GM18907 (cell line): Measurements from ENCODE around the gene XXYLT1.
"Not testable (repeated sequence)": the region's sequence is repeated elsewhere in the genome, so short reads cannot be mapped to it uniquely, and the experiment has no call there.

Experiments used
- ATAC-seq: cut with Tn5 transposase; IDR thresholded peaks from one replicate; pipeline ENCODE4 v1.9.1; 2021; ENCODE audit warnings: mild to moderate bottlenecking, moderate library complexity; ENCODE audit not compliant: unreplicated experiment

Gene XXYLT1

DNA sequence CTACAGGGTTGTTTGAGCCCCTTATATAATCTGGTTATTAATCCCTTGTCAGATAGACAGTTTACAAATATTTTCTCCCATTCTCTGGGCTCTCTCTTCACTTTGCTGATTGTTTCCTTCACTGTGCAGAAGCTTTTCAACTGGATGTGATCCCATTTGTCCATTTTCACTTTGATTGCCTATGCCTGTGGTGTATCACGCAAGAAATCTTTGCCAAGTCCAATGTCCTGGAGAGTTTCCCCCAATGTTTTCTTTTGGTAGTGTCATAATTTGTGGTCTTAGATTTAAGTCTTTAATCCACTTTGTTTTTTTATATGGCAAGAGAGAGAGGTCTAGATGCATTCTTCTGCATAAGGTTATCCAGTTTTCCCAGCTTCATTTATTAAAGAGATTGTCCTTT lies 40.7 kb downstream of the XXYLT1 start:
- ATAC-seq: no peak

DNA sequence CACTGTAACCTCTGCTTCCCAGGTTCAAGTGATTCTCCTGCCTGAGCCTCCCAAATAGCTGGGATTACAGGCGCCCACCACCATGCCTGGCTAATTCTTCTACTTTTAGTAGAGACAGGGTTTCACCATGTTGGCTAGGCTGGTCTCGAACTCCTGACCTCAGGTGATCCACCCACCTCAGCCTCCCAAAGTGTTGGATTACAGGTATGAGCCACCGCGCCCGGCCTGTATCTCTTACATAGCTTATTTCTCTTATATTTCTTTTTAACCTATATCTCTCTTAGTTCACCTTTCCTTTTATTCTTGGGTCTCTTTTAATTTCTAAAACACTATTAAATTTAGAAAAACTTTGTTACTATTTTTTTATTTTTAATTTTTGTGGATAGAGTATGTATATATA lies 42.1 kb downstream of the XXYLT1 start:
- ATAC-seq: not testable (repeated sequence)

DNA sequence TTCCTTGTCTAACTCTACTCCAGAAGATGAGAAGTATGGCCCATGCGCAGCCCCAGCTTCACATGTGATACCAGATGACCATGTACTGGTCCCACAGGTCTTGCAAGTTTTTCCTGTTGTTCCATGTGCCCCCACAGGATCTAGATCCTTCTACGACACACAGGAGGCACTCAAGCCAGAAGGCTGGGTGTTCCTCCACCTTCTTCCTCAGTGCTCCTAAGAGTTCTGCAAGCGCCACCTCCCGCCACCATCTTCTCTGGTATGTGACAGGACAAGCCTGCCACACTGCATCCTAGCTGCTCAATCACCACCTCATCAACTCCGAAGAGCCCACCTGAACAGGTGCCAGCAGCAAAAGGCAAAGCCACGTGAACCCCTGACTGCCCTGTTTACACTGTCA lies 43.1 kb downstream of the XXYLT1 start:
- ATAC-seq: no peak

DNA sequence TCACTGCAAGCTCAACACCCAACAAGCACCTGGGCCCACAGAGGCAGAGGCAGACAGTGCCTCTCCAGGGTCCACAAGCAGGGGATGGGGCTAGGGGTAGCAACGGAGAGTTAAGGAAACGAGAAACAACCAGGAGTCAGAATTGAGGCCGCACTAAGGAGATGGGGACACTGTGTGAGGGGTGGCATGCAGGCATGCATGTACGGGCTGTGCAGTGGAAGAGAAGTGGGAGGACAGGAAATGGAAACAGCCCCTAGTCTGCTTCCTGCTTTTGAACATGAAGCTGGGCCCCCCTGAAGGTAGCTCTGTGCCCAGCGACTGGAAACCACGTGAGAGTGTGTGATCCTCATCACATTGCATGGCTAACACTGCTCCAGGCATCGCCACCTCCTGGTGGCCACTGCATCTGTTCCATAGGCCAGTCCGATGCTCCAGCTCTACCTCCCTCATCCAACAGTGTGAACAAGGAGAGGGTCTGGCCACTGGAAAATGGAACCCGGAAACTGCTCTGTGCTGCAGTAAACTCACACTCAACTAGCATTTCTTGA lies 44.0 kb downstream of the XXYLT1 start:
- no peak for ATAC-seq

DNA sequence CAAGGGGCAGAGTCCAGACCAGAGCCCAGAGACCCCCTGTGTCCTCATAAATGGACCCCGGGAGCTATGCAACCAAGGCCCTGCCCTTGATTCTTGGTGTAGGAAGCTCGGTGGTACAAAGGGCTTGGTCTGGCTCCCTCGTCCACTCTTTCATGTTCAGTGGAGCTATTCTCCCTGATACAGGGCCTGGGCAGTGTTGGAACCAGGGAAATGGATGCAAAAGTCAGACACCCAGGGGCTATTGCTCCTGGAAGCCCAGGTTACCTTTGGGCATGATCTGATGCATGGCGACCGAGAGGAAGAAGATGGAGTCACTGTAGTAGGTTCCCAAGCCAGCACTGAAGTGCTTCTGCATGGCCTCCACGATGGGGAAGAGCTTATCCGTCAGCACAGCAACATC lies 44.5 kb downstream of the XXYLT1 start:
- no peak for ATAC-seq

DNA sequence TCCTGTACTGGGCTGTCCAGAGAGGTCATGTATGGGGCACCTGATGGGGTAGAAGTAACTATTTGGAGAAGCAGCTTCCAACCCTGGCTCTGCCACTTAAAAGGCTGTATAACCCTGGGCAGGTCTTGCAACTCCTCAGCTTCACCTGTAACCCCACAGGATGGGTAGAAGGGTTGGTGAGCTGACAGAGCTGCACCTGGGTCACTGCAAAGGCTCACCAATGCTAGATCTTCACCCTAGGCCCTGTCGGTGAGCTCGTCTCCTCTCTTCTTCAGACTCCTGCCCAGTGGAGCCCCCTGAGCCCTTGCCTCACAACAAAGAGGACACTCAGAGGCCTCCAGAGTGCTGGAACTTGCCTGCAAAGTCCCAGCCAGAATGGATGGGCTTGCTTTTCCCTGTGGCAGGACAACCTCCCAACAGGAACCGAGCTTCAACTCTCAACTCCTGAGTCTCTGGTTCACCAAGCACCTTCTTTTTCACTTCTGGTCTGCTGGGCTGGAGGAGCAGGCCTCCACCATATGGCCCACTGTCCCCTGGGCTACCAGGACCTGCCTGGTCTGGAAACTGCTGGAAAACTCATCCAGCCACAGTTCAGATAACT lies 45.9 kb downstream of the XXYLT1 start:
- ATAC-seq: no peak

DNA sequence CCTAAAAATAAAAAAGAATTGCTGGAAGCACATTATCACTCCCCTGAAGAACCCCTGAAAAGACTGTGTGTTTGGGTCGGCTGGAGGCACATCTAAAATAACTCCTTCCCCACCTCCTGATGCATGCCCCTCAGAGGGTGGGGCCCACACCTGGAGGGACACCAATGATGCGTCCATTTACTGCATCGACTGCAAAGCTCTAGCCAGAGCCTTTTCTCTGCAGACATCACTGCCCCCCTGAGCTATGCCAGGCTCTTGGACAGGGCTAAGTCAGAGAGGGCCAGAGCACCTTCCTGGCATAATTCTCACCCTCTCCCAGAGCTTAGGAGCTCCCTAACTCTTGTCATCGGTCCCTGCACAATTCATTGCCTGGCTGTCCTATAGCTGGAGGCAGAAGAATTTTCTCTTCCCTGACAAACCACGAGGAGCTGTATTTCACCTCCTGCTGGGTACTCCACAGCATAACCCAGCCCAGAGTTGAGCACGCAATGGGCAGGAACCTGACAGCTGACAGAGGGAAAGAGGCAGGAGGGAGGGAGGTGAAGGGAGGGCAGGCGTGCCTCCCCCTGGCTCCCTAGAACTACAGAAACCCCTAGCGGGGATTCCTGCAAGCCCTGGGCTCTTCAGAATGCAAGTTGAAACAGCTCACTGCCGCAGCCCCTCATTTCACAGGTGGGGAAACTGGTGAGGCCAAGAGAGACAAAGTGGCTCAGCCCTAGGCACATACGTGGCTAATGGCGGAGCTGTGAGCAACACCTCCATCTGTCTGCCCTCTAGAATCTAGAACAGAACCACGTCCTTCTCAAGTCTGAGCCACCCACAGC lies 46.6 kb downstream of the XXYLT1 start:
- no peak for ATAC-seq

DNA sequence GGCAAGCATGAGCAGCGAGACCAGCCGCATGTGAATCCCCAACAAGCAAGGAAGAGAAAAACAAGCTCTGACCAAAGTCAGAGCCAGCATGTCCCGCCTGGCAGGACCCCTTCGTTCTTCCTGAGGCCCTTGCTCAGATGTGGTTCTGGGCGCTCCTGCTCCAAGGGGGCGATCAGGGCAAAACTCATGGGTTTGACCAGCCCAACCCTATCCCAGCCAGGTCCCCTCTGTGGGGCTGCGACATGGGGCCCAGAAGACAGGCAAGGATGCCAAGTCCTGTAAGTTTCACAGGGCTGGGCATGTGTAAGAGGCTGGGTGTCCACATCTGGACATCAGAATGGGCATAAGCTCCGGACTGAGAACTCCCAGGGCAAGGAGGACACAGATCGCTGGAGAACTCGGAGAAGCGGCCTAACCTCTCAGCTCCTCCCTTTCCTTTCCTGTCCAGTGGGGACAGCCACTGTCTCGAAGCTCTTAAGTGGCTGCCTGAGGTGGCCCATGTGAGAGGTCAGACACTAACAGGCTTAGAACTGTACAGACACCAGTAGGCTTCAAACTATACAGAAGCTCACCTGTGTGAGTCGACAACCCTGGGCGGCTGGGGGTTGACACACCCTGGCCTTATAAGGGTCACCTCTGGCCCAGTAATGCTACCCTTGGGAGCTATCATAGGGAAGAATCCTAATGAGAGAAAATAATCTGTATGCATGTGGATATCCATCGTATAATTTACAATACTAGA lies 48.9 kb downstream of the XXYLT1 start:
- no peak for ATAC-seq

DNA sequence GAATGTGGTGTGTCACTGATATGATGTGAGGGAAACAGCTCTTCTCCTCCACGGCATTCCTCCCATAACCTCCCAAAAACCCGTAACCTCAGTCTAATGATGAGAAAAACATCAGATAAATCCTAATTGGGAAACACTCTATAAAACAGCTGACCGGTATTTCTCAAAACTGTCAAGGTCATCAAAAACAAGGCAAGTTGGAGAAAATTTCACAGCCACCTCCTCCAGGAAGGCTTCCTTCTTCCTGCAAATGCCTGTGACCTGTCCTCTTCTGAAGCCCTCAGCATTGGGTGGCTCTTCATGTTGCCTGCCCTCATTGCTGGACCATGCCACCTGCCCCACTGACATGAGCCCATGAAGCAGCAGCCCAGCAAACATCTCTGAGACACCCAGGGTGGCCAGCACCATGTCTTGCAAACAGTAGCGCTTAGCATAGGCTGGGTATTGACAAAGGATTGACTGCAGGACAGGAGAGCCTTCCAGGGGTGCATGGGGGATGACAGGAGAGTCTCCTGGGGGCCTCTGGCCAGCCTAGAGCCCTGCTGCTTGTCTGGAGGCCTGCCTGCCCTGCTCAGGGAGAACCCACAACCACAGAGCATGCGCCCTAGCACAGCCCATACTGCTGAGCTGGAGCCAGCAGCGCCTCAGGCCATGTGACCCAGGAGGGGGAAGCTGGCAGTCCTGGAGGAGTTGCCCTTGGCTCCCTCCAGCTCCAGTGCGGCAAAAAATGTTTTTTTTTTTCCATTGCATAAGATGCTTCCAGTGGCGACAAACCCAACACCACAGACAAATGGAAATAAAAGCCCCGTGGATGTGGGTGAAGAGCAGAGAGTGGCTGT lies 49.7 kb downstream of the XXYLT1 start:
- ATAC-seq: no peak

DNA sequence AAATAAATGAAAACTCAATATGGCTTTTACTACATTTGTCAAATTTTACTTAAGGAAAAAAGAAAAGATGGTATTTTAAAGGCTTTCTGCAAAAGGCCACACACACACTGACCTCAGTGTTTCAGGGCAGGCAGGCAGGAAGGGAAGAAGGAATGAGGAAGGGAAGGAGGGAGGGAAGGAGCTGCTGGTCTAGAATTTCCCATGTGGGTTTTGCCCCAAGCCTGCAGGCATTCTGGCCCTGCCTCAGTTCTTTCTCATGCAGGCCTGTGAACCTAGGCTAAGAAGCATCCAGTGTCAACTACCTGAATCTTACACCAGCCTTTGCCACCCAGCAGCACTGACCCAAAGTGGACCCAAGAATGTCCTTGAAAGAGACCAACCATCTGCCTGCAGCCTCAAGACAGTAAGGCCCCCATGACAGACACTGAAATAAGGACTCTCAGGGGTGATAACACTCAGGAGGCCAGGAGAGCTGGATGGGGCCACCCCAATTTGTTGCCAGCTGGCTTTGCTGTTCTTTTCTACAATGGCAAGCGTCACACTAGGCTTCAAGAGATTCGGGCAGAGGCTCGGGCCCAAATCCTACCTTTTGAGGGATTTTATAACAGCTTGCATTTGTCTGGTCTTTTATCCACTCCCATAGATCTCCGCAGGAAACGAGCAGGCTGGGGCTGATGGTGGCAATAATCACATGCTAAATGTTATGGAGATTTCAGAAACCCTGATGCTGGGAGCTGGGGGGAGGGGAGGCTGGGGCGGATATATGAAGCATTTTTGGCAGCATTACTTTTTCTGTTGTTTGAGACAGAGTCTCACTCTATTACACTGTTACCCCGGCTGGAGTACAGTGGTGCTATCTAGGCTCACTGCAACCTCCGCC lies 51.4 kb downstream of the XXYLT1 start:
- ATAC-seq: no peak

DNA sequence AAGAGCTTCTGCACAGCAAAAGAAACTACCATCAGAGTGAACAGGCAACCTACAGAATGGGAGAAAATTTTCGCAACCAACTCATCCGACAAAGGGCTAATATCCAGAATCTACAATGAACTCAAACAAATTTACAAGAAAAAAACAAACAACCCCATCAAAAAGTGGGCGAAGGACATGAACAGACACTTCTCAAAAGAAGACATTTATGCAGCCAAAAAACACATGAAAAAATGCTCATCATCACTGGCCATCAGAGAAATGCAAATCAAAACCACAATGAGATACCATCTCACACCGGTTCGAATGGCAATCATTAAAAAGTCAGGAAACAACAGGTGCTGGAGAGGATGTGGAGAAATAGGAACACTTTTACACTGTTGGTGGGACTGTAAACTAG lies 52.6 kb downstream of the XXYLT1 start:
- not testable (repeated sequence) for ATAC-seq

DNA sequence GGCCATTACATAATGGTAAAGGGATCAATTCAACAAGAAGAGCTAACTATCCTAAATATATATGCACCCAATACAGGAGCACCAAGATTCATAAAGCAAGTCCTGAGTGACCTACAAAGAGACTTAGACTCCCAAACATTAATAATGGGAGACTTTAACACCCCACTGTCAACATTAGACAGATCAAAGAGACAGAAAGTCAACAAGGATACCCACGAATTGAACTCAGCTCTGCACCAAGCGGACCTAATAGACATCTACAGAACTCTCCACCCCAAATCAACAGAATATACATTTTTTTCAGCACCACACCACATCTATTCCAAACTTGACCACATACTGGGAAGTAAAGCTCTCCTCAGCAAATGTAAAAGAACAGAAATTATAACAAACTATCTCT lies 55.4 kb downstream of the XXYLT1 start:
- ATAC-seq: not testable (repeated sequence)

DNA sequence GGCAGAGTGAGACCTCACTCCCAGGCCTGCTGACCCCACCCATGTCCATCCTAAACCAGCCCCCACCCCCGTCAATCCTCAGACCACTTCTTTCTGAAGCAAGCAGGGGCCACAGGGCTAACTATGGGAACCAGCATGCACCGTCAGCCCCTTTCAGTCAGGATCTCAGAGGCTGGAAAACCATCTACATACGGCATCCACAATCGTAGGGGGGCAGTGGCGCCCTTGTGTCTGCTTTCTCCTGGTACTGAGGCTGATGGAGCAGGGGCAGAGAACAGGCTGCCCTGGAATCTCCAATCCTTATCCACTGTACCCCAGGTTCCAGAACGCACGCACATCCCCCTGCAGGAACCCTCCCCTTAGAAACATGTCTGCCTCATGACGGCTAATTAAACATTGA lies 56.6 kb downstream of the XXYLT1 start:
- ATAC-seq: no peak

DNA sequence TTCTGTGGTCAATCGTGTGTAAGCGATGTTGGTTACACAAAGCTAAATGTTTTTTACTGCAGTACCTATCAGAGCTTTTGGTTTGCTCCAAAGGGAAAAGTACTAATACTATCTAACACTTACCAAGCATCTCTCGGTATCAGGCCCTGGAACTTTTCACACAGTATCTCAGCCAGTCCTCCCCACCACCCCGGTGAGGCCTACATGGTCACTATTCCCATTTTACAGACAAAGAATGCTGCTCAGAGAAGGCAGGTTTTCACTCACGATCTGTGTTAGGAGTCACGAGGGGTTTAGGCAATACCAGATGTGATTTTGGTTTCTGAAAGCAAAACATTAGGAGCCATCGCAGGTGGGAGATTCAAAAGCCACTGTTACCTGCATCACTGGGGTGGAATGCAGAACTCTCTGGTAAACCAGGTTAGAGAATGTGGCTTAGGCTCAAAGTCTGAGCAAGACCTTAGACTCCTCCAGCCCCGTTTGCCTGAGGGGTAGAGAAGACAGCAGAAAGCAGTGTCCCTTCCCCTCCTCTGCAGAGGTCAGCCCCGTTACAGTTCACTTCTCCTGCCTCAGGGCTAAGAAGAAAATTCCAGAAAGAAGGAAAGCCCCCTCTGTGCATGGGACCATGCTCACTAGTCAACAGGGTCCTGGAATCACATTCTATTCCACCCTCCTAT lies 57.2 kb downstream of the XXYLT1 start:
- no peak for ATAC-seq

DNA sequence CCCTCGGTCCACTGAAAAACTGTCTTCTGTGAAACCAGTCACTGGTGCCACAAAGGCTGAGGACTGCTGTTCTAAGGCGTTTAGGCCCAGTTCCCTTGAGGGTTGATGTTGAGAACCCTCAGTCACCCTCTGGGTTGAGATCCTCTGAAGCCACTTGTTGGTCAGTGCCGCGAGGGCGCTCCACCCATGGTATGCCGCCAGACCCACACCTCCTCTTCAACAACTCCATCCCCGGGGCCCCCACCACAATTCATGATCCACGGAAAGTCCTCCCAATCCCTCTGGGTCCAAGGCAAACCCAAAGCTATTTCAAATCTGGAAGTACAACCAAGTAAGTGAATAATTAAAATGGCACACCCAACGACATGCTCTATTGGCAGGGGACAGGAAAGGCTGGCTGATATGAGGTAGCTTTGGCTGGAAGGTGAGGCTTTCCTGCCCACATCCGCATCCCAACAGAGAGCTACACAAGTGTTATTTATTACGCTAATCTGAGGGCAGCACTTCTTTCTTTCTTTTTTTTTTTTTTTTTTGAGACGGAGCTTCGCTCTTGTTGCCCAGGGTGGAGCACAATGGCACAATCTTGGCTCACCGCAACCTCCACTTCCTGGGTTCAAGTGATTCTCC lies 58.1 kb downstream of the XXYLT1 start:
- no peak for ATAC-seq

DNA sequence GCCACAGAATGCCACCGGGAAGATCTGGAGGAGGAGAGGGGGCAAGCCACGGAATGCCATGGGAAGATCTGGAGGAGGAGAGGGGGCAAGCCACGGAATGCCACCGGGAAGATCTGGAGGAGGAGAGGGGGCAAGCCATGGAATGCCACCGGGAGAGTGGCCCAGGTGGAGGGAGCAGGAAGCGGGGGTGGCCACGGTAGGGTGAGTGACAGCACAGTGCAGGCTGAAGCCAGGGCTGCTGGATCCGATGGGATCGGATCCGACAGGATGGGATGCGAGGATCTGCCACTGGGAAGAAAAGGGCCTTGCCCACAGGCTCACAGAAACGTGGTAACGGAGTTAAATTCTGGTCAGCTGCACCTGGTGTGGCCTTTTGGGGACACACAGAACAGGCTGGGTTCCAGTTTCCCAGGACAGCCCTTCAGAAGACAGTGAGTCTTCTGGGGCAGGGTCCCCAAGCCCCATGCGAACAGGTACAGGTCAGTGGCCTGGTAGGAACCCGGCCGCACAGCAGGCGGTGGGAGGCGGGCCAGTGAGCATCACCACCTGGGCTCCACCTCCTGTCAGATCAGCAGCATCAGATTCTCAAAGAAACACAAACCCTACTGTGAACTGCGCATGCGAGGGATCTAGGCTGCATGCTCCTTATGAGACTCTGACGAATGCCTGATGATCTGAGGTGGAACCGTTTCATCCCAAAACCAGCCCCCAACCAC lies 58.8 kb downstream of the XXYLT1 start:
- no peak for ATAC-seq

DNA sequence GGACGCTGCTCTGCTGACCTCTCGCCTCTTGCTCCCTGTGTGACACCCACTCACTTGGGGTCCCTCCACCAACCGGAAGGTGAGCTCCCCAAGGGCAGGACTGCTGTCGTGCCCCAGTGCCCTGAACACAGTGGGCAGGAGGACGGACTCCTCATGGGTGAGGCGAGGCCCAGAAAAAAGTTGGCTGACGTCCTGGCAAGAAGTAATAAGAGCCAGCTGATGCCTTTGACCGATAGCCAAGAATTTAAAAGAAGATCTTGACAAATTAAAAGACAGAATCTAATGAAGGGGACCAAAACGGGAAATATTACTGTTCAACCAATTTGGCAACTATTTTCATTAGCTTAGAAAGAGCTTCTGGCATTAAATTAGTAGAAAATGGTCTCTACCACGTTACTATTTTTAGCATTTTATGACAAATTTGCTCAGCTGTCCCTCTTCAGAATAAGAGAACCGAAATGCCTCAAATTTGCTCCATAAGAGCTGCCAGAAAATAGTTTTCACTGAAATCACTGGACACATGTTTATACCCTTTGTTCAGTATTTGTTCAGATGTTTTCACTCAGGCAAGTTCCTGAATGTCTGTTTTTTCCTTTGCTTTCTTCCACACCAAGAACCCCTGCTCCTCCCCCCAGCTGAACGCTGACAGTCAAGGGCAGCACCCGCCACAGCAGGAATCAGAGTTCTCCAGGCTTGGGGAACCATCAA lies 60.5 kb downstream of the XXYLT1 start:
- ATAC-seq: no peak
